ENCODE results near the gene RTN4IP1. TPM values are rescaled to one million over a fixed set of nuclear protein-coding genes. Genes with fewer than 3 reads are reported as not detected.

Gene RTN4IP1
- polyA plus RNA-seq, 1 of the 3 experiments (the other 2 are of a cell fraction): 4.3 TPM

DNA sequence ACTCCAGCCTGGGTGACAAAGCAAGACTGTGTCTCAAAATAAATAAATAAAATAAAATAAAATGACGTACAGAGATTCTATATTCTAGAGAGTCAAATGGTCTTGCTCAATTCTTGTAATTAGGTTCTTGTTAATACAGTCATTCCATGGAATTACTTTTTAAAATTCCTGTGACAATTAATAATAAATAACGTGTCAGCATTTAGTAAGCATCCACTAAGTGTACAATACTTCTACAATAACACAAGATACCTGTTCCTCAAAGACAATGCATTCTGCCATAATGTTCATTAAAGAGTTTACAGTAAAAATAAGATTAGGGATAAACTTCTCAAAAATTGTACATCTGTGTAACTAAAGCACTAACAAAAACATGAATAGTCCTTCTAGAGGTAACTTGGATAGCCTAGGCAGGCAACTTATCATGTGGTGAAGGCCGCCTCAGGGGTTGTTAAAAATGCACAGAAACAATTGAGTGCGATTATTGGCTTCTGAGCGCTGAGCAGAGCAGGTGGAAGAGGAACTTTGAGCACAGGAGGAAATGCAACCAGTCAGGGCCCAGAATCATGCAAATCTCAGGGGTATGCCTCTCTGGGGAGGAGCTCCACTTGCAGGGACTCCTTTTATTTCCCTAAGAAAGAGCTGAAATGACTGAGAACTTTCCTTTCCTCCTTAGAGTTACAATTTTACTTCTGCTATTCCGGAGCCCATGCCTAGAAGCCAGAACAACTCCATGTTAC lies 37.2 kb upstream of the RTN4IP1 start (continued):
- TF ChIP-seq JUND (IDR thresholded peaks at IDR 0.05) (no peak), POLR2AphosphoS5 (IDR thresholded peaks at IDR 0.05; ENCODE audit: low read depth, low read length) (no peak), GABPA (IDR thresholded peaks at IDR 0.05; ENCODE audit: low read depth) (no peak), NFIC (IDR thresholded peaks at IDR 0.05; ENCODE audit: borderline replicate concordance) (no peak)

DNA sequence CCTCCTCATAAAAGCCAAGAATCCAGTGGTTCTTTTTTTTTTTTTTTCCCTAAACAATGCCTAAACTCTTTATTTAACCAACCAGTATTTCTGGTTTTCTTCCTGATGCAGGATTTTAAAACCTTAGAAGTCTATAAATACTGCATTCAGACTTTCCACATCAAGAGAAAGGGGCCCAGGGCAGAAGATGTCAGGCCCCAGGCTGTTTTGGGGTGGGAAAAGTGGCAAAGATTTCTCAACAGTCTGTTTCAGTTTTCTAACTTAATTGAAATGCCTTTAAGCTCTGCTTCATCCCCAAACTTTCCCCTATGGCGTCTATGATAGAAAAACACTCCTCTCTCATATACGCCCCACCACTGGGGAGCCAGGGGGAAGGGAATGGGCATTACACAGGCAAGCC lies 33.2 kb upstream of the RTN4IP1 start:
- DNase-seq: no peak
- no peaks in the 10 kb centered on the region for H3K4me1 ChIP-seq (ENCODE audit: control insufficient read depth in 1 of 2, insufficient read depth in 2 of 2, low read depth in 1 of 2, low read length in 1 of 2)
- no peaks in the 10 kb centered on the region for H4K20me1 ChIP-seq (ENCODE audit: insufficient read depth)
- H3K9ac ChIP-seq: no peak overlapping the region
- H3K4me2 ChIP-seq: no peak overlapping the region
- H3K27ac ChIP-seq (ENCODE audit: low read depth in 2 of 2, low read length in 1 of 2): no peak overlapping the region
- peaks cover 10% of the 10 kb centered on the region for H3F3A ChIP-seq (replicated peaks; ENCODE audit: insufficient read depth)
- POLR2A ChIA-PET: no interaction called here
- H3K4me3 ChIP-seq (ENCODE audit: low read depth in 2 of 2, low read length in 1 of 2): no peak overlapping the region
- WGBS (ENCODE audit: low lambda C conversion rate): 98% methylated on average over 2 of the region's 2 CpGs
- no peaks in the 10 kb centered on the region for H3K9me2 ChIP-seq
- H3K36me3 ChIP-seq (replicated peaks in 1 of 2; ENCODE audit: control insufficient read depth in 1 of 2, insufficient read depth in 2 of 2, low read length in 1 of 2): peaks cover 45 to 58% of the 10 kb centered on the region in 2 experiments
- TF ChIP-seq, protein P1, sequence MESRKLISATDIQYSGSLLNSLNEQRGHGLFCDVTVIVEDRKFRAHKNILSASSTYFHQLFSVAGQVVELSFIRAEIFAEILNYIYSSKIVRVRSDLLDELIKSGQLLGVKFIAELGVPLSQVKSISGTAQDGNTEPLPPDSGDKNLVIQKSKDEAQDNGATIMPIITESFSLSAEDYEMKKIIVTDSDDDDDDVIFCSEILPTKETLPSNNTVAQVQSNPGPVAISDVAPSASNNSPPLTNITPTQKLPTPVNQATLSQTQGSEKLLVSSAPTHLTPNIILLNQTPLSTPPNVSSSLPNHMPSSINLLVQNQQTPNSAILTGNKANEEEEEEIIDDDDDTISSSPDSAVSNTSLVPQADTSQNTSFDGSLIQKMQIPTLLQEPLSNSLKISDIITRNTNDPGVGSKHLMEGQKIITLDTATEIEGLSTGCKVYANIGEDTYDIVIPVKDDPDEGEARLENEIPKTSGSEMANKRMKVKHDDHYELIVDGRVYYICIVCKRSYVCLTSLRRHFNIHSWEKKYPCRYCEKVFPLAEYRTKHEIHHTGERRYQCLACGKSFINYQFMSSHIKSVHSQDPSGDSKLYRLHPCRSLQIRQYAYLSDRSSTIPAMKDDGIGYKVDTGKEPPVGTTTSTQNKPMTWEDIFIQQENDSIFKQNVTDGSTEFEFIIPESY (IDR thresholded peaks at IDR 0.05; ENCODE audit: borderline replicate concordance, low read depth): no peak
- TF ChIP-seq MEF2A (IDR thresholded peaks at IDR 0.05; ENCODE audit: borderline replicate concordance, low read depth): no peak
- H2AFZ ChIP-seq (ENCODE audit: low read depth): no peak overlapping the region
- H3K27me3 ChIP-seq (ENCODE audit: insufficient read depth): no peaks in the 10 kb centered on the region
- CTCF ChIA-PET: interaction anchor here (1.8 kb wide), 1 partner anchor 317 kb away, joined by 5 read pairs; no protein-coding TSS in a partner anchor
- H3K79me2 ChIP-seq (ENCODE audit: insufficient read depth): no peaks in the 10 kb centered on the region
- H3K9me3 ChIP-seq: peaks cover 12% of the 10 kb centered on the region

DNA sequence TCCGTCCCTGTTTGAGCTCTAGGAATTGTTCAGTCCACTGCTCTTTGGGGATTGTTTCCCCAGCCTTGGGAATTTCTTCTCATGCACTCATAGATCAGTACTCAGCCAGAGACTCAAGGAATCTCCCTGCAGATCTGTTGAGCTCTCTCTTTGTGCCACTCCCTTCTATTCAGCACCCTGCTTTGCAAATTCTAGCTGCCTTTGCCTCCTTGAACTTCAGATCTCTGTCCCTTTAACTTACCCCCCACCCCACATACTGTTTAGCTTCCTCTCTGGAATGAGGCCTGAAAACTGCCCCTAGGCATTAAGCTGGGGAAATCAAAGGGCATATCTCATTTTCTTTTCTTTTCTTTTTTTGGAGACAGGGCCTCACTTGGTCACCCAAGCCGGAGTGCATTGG lies 30.6 kb upstream of the RTN4IP1 start:
- Histone ChIP-seq H3K9me3 (peaks cover 12% of the 10 kb centered on the region), H3K4me3 (ENCODE audit: low read depth in 2 of 2, low read length in 1 of 2) (no peak overlapping the region), H3K9me2 (no peaks in the 10 kb centered on the region), H3K4me2 (no peak overlapping the region), H3K36me3 (replicated peaks in 1 of 2; ENCODE audit: control insufficient read depth in 1 of 2, insufficient read depth in 2 of 2, low read length in 1 of 2) (peaks cover 45 to 66% of the 10 kb centered on the region in 2 experiments), H3K79me2 (ENCODE audit: insufficient read depth) (no peaks in the 10 kb centered on the region), H3K27ac (ENCODE audit: low read depth in 2 of 2, low read length in 1 of 2) (no peak overlapping the region), H3K4me1 (ENCODE audit: control insufficient read depth in 1 of 2, insufficient read depth in 2 of 2, low read depth in 1 of 2, low read length in 1 of 2) (no peaks in the 10 kb centered on the region), H3K9ac (no peak overlapping the region), H2AFZ (ENCODE audit: low read depth) (no peak overlapping the region), H3F3A (replicated peaks; ENCODE audit: insufficient read depth) (peaks cover 6% of the 10 kb centered on the region), H3K27me3 (ENCODE audit: insufficient read depth) (no peaks in the 10 kb centered on the region), H4K20me1 (ENCODE audit: insufficient read depth) (no peaks in the 10 kb centered on the region)
- ChIA-PET POLR2A (no interaction called here), CTCF (no interaction called here)
- 98% methylated on average over 2 of the region's 2 CpGs for WGBS (ENCODE audit: low lambda C conversion rate)
- DNase-seq: no peak
- TF ChIP-seq, protein P2, sequence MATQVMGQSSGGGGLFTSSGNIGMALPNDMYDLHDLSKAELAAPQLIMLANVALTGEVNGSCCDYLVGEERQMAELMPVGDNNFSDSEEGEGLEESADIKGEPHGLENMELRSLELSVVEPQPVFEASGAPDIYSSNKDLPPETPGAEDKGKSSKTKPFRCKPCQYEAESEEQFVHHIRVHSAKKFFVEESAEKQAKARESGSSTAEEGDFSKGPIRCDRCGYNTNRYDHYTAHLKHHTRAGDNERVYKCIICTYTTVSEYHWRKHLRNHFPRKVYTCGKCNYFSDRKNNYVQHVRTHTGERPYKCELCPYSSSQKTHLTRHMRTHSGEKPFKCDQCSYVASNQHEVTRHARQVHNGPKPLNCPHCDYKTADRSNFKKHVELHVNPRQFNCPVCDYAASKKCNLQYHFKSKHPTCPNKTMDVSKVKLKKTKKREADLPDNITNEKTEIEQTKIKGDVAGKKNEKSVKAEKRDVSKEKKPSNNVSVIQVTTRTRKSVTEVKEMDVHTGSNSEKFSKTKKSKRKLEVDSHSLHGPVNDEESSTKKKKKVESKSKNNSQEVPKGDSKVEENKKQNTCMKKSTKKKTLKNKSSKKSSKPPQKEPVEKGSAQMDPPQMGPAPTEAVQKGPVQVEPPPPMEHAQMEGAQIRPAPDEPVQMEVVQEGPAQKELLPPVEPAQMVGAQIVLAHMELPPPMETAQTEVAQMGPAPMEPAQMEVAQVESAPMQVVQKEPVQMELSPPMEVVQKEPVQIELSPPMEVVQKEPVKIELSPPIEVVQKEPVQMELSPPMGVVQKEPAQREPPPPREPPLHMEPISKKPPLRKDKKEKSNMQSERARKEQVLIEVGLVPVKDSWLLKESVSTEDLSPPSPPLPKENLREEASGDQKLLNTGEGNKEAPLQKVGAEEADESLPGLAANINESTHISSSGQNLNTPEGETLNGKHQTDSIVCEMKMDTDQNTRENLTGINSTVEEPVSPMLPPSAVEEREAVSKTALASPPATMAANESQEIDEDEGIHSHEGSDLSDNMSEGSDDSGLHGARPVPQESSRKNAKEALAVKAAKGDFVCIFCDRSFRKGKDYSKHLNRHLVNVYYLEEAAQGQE (IDR thresholded peaks at IDR 0.05; ENCODE audit: low read depth, low read length): no peak
- TF ChIP-seq SIN3A (IDR thresholded peaks at IDR 0.05; ENCODE audit: borderline replicate concordance, low read depth, low read length) (no peak), FOXJ3 (CRISPR knock-in tag; IDR thresholded peaks at IDR 0.05) (no peak), CHD2 (IDR thresholded peaks at IDR 0.05; ENCODE audit: low read length, partially characterized antibody) (no peak), TCF12 (IDR thresholded peaks at IDR 0.05) (no peak), GATA2 (CRISPR knock-in tag; IDR thresholded peaks at IDR 0.05) (no peak), FOXM1 (IDR thresholded peaks at IDR 0.05; ENCODE audit: low read depth) (no peak)
- TF ChIP-seq, protein P1 (IDR thresholded peaks at IDR 0.05; ENCODE audit: borderline replicate concordance, low read depth): no peak
- TF ChIP-seq, protein P3, sequence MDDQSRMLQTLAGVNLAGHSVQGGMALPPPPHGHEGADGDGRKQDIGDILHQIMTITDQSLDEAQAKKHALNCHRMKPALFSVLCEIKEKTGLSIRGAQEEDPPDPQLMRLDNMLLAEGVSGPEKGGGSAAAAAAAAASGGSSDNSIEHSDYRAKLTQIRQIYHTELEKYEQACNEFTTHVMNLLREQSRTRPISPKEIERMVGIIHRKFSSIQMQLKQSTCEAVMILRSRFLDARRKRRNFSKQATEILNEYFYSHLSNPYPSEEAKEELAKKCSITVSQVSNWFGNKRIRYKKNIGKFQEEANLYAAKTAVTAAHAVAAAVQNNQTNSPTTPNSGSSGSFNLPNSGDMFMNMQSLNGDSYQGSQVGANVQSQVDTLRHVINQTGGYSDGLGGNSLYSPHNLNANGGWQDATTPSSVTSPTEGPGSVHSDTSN (IDR thresholded peaks at IDR 0.05): no peak
- TF ChIP-seq, protein P4, sequence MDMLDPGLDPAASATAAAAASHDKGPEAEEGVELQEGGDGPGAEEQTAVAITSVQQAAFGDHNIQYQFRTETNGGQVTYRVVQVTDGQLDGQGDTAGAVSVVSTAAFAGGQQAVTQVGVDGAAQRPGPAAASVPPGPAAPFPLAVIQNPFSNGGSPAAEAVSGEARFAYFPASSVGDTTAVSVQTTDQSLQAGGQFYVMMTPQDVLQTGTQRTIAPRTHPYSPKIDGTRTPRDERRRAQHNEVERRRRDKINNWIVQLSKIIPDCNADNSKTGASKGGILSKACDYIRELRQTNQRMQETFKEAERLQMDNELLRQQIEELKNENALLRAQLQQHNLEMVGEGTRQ (IDR thresholded peaks at IDR 0.05; ENCODE audit: borderline replicate concordance, low read depth, low read length): no peak

Data from SK-N-SH (cell line).